ENCODE data around the gene CHMP5. TPM values are rescaled to one million over a fixed set of nuclear protein-coding genes. Genes with fewer than 3 reads are reported as not detected.

The CHMP5 gene
- polyA plus RNA-seq, 3 donors: 33.5 to 72.5 (median 65.0) TPM

DNA sequence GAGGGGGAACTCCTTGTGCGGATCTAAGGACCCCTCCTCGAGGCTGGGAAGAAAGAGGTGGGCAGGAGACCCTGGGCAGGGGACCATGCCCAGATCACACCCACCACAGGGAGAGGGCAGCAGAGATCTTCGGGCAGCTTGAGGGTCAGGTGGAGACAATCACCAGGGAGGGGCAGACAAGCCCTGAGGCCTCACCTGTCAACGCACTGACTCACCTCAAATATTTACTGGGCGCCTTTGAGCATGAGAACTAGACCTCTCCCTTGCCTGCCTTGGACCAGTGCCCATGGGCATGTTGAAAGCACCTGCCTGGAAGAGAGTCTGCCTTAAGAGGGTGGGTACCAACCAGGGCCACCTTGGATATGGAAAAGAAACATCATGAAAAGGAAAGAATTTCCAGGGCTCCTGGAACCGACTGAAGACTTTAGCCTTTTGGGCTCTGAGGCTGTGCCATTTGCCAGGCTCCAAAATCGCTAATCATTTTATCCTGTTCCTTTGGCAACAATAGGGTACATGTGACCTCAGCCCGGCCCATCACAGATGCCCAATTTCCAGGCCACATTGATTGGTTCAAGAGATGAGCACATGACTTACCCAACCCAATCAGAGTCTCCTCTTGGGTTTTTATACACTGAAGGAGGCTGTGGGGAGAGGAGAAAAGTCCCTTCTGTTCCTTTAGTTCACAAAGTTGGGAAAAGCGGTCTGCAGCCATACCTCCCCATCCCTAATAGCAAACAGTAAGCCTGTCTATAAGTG is 35.3 kb upstream of the CHMP5 start:
- TF ChIP-seq, protein P1, sequence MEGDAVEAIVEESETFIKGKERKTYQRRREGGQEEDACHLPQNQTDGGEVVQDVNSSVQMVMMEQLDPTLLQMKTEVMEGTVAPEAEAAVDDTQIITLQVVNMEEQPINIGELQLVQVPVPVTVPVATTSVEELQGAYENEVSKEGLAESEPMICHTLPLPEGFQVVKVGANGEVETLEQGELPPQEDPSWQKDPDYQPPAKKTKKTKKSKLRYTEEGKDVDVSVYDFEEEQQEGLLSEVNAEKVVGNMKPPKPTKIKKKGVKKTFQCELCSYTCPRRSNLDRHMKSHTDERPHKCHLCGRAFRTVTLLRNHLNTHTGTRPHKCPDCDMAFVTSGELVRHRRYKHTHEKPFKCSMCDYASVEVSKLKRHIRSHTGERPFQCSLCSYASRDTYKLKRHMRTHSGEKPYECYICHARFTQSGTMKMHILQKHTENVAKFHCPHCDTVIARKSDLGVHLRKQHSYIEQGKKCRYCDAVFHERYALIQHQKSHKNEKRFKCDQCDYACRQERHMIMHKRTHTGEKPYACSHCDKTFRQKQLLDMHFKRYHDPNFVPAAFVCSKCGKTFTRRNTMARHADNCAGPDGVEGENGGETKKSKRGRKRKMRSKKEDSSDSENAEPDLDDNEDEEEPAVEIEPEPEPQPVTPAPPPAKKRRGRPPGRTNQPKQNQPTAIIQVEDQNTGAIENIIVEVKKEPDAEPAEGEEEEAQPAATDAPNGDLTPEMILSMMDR (IDR thresholded peaks at IDR 0.05): no peak
- H3K36me3 ChIP-seq (replicated peaks in 1 of 2; ENCODE audit: control insufficient read depth in 1 of 2, insufficient read depth in 2 of 2, low read length in 2 of 2): no peaks in the 10 kb centered on the region
- H3K27ac ChIP-seq (ENCODE audit: low read depth in 1 of 2, low read length in 2 of 2): no peak overlapping the region
- H3K4me3 Mint-ChIP-seq: no peak overlapping the region
- H3K4me1 Mint-ChIP-seq: peaks cover 41% of the 10 kb centered on the region
- DNase-seq: no peak
- intact Hi-C loops (cut with micrococcal nuclease): loop anchor here (5.0 to 10.0 kb wide), 3 partner anchors 55 to 97 kb away; partner anchors contain the start of gene B4GALT1 (in 1 of the 2)
- no peak overlapping the region for H3K9ac ChIP-seq (ENCODE audit: insufficient read depth, low read length, poor library complexity, severe bottlenecking)
- H3K36me3 Mint-ChIP-seq: no peaks in the 10 kb centered on the region
- no peaks in the 10 kb centered on the region for H3K27me3 ChIP-seq (ENCODE audit: control insufficient read depth in 2 of 2, insufficient read depth in 2 of 2, low read length in 2 of 2)
- peaks cover 0 to 3% (median 0%) of the 10 kb centered on the region in 7 donors for H3K9me3 Mint-ChIP-seq
- peak overlapping the region in 2 of 7 donors; percentile 23 to 42 for H3K27ac Mint-ChIP-seq
- no peak overlapping the region for H3K4me2 ChIP-seq (replicated peaks; ENCODE audit: extremely low read depth, low read length, poor library complexity, severe bottlenecking)
- no peak overlapping the region for H2AFZ ChIP-seq (ENCODE audit: insufficient read depth, low read depth, low read length, poor library complexity, severe bottlenecking)
- peaks cover 26 to 32% of the 10 kb centered on the region in 2 donors for H3K4me1 ChIP-seq (ENCODE audit: control insufficient read depth in 1 of 2, insufficient read depth in 2 of 2, low read length in 2 of 2)
- no peak overlapping the region for H3K4me3 ChIP-seq (replicated peaks in 1 of 3; ENCODE audit: low read depth in 2 of 3, low read length in 3 of 3)
- no peaks in the 10 kb centered on the region for H3K9me3 ChIP-seq (replicated peaks in 1 of 2; ENCODE audit: control insufficient read depth in 1 of 2, insufficient read depth in 1 of 2, low read length in 2 of 2)
- WGBS (ENCODE audit: insufficient coverage): 80% methylated on average over 1 of the region's 9 CpGs
- no peaks in the 10 kb centered on the region for H3K79me2 ChIP-seq (ENCODE audit: insufficient read depth, low read length)
- peaks cover 0 to 2% (median 2%) of the 10 kb centered on the region in 3 donors for H3K27me3 Mint-ChIP-seq (ENCODE audit: low read depth in 3 of 3)
- H4K20me1 ChIP-seq (ENCODE audit: insufficient read depth, low read length): no peaks in the 10 kb centered on the region

- H3K9me3 ChIP-seq (replicated peaks in 1 of 2; ENCODE audit: control insufficient read depth in 1 of 2, insufficient read depth in 1 of 2, low read length in 2 of 2): no peaks in the 10 kb centered on the region
- H3K27me3 Mint-ChIP-seq (ENCODE audit: low read depth in 3 of 3): peaks cover 0 to 3% (median 2%) of the 10 kb centered on the region in 3 donors
- no peak for DNase-seq
- H3K4me3 Mint-ChIP-seq: no peak overlapping the region
- H3K36me3 ChIP-seq (replicated peaks in 1 of 2; ENCODE audit: control insufficient read depth in 1 of 2, insufficient read depth in 2 of 2, low read length in 2 of 2): no peaks in the 10 kb centered on the region
- TF ChIP-seq, protein P1 (IDR thresholded peaks at IDR 0.05): no peak
- 93% methylated on average over 2 of the region's 13 CpGs for WGBS (ENCODE audit: insufficient coverage)
- H2AFZ ChIP-seq (ENCODE audit: insufficient read depth, low read depth, low read length, poor library complexity, severe bottlenecking): no peak overlapping the region
- H3K27ac ChIP-seq (ENCODE audit: low read depth in 1 of 2, low read length in 2 of 2): no peak overlapping the region
- no peaks in the 10 kb centered on the region for H3K27me3 ChIP-seq (ENCODE audit: control insufficient read depth in 2 of 2, insufficient read depth in 2 of 2, low read length in 2 of 2)
- H3K79me2 ChIP-seq (ENCODE audit: insufficient read depth, low read length): no peaks in the 10 kb centered on the region
- intact Hi-C loops (cut with micrococcal nuclease): no loop called here
- no peaks in the 10 kb centered on the region for H4K20me1 ChIP-seq (ENCODE audit: insufficient read depth, low read length)
- H3K9ac ChIP-seq (ENCODE audit: insufficient read depth, low read length, poor library complexity, severe bottlenecking): no peak overlapping the region
- peaks cover 31% of the 10 kb centered on the region for H3K4me1 Mint-ChIP-seq
- no peaks in the 10 kb centered on the region for H3K36me3 Mint-ChIP-seq
- H3K9me3 Mint-ChIP-seq: peaks cover 0 to 3% (median 0%) of the 10 kb centered on the region in 7 donors
- peaks cover 17 to 24% of the 10 kb centered on the region in 2 donors for H3K4me1 ChIP-seq (ENCODE audit: control insufficient read depth in 1 of 2, insufficient read depth in 2 of 2, low read length in 2 of 2)
- H3K4me2 ChIP-seq (replicated peaks; ENCODE audit: extremely low read depth, low read length, poor library complexity, severe bottlenecking): no peak overlapping the region
- H3K27ac Mint-ChIP-seq: peak overlapping the region in 1 of 7 donors; percentile 22
- H3K4me3 ChIP-seq (replicated peaks in 1 of 3; ENCODE audit: low read depth in 2 of 3, low read length in 3 of 3): no peak overlapping the region
Measured at GRCh38 chr9:33230756-33231622, 33.9 kb upstream of the CHMP5 start.

Measured in CD14-positive monocyte (primary cell).